ENCODE data around the gene RNF114.
A peak's percentile ranks its signal among the peaks of the same experiment; 100 is the strongest.

The RNF114 gene, protein sequence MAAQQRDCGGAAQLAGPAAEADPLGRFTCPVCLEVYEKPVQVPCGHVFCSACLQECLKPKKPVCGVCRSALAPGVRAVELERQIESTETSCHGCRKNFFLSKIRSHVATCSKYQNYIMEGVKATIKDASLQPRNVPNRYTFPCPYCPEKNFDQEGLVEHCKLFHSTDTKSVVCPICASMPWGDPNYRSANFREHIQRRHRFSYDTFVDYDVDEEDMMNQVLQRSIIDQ

DNA sequence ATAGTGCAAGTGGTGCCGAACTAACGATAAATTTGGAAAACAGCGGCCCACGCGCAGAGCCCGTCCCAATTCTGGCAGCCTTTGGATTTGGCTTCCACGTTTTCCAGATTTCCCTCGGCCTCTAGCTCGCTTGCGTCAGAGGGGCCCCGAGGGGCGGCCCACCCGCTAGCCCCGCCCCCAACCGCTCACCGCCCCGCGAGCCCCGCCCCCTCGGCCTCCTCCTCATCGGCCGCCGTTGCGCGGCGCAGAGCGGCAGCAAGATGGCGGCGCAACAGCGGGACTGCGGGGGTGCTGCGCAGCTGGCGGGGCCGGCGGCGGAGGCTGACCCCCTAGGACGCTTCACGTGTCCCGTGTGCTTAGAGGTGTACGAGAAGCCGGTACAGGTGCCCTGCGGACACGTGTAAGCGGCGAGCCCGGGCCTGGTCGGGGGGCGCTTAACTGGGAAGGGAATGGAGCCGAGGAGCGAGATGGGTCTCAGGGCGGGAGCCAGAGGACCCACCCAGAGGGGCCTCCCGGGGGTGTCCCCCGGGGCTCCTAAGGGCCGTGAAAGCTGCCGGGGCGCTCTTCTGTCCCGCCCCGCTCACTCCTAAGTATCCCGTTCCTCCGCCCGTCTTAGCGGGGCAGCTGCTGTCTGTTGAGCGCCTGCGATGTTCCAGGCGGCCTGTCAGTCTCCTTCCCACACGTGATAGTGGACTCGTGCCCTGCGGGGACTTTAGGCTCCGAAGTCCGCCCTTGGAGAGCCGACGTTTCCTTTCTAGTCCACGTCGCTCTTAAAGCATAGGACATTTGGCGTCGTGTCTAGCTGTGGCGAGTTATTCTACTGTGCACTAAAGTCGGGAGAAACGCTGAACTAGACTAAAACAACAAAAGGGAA is at the start of gene RNF114:
Gene RNF114 (plus strand): TSS at position 245 of the 874 bp plus-strand sequence. CDS start 16 bp downstream, at position 261.
- 0 out of 2 replicates have a peak within 1 kb of the TSS, but pooled peaks have one; percentile 58 for H3K27ac ChIP-seq

DNA sequence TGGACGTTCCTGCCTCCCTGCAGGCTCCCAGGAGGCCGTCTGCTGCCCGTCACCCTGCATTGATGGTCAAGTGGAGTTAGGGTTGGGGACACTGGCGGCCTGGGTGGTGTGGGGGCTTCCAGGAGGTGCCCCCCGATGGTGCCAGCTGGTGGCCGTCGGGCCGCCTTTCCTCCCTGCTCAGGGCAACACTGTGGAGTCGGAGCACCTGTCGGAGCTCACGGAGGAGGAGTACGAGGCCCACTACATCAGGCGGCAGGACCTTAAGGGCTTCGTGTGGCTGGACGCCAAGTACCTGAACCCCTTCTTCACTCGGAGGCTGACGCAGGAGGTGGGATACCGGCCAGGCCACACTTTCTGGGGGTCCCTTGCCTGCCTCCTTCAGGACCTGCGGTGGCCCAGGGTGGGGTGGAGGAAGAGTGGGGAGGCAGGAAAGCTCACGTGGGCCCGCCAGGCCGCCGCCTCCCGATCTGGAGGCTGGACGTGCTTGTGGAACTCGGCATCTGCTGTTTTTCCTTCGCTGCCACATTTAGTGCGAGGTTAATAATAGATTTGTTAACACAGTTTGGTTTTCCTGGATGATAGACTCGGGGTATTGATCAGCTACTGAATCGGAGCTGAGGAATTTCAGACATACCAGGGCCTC is 49.5 kb upstream of the RNF114 start:
- TF ChIP-seq FOXP2 (optimal IDR thresholded peaks at IDR 0.05; ENCODE audit: control extremely low read depth, extremely low read length, insufficient read depth) = no peak
- TF ChIP-seq POLR2AphosphoS5 (IDR thresholded peaks at IDR 0.05; ENCODE audit: borderline replicate concordance, low read depth, low read length) = no peak
- TF ChIP-seq EZH2 (IDR thresholded peaks at IDR 0.05) = no peak
- no peak for DNase-seq (ENCODE audit: low read depth, low spot score)
- Histone ChIP-seq H3K27ac (no peak overlapping the region), H3K9ac (ENCODE audit: insufficient read length) (no peak overlapping the region), H3K4me3 (no peak overlapping the region), H3K36me3 (ENCODE audit: insufficient read depth, low read length) (no peaks in the 10 kb centered on the region), H3K9me3 (ENCODE audit: low read depth, low read length) (no peaks in the 10 kb centered on the region)

More for the DNA sequence above, at the start of gene RNF114:
- Histone ChIP-seq H3K9ac (ENCODE audit: insufficient read length) (peak within 1 kb of the TSS; percentile 94), H3K4me3 (peak within 1 kb of the TSS; percentile 82), H3K9me3 (ENCODE audit: low read depth, low read length) (no peaks in the 10 kb centered on the region), H3K36me3 (ENCODE audit: insufficient read depth, low read length) (peaks cover 18% of the 10 kb centered on the region)
- TF ChIP-seq POLR2AphosphoS5 (IDR thresholded peaks at IDR 0.05; ENCODE audit: borderline replicate concordance, low read depth, low read length) (peak; percentile 92), FOXP2 (optimal IDR thresholded peaks at IDR 0.05; ENCODE audit: control extremely low read depth, extremely low read length, insufficient read depth) (no peak)
- DNase-seq (ENCODE audit: low read depth, low spot score) = peak; percentile 66

DNA sequence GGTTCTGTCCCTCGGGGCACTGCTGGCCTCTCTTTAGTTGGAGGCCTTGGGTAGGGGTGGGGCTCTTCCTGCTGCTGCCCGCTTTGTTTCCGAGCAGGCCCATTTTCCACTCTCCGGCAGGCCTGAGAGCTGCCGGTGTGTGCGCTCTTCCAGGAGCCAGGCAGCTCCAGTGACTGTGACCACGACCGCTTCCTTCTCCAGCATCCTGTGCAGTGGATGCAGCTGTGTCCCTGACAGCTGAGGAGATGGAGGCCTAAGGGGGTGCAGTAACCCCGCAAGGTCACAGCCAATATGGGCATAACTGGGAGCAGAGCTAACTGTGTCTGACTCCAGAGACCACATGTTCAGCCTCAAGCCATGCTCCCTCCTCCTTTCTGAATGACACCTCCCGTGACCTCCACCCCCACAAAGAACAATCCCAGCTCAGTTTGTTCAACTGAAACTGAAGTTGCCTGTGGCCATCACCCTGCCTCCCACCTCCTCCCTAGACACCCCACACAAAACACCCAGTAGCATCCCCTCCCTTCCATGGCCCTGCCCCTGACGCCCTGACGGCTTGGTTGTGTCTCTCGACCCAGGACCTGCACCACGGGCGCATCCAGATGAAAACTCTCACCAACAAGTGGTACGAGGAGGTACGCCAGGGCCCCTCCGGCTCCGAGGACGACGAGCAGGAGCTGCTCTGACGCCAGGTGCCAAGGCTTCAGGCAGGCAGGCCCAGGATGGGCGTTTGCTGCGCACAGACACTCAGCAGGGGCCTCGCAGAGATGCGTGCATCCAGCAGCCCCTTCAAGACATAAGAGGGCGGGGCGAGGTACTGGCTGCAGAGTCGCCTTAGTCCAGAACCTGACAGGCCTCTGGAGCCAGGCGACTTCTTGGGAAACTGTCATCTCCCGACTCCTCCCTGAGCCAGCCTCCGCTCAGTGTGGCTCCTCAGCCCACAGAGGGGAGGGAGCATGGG is 48.7 kb upstream of the RNF114 start:
- Histone ChIP-seq H3K9me3 (ENCODE audit: low read depth, low read length) (no peaks in the 10 kb centered on the region), H3K9ac (ENCODE audit: insufficient read length) (no peak overlapping the region), H3K27ac (no peak overlapping the region), H3K4me3 (no peak overlapping the region), H3K36me3 (ENCODE audit: insufficient read depth, low read length) (no peaks in the 10 kb centered on the region)
- no peak for DNase-seq (ENCODE audit: low read depth, low spot score)
- TF ChIP-seq EZH2 (IDR thresholded peaks at IDR 0.05) = no peak
- no peak for TF ChIP-seq FOXP2 (optimal IDR thresholded peaks at IDR 0.05; ENCODE audit: control extremely low read depth, extremely low read length, insufficient read depth)
- no peak for TF ChIP-seq POLR2AphosphoS5 (IDR thresholded peaks at IDR 0.05; ENCODE audit: borderline replicate concordance, low read depth, low read length)

DNA sequence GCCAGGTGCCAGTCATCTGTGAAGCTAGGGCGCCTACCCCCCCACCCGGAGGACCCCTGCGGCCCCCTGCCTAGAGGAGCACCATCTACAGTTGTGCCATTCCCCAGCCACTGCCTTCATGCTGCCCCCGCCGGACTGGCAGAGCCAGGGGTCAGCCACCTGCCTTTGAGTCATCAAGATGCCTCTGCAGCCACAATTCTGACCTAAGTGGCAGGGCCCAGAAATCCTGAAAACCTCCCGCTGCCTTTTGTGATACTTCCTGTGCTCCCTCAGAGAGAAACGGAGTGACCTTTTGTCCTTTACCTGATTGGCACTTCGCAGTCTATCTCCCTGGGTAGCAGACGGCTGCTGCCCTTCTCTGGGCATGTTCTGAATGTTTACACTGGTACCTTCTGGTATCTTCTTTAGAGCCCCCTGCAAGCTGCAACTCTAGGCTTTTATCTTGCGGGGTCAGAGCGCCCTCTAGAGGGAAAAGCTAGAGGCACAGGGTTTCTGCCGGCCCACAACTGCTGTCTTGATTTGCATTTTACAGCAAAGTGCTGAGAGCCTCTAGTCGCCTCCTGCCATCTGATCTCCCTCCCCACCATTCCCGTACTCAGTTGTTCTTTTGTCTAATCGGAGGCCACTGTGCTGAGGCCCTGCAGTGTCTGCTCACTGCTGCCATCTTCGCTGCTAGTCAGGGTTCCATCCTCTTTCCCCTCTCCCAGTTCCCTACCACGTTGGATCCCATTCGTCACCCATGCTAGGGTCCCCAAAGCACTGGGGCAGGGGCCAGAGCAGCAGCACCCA is 47.8 kb upstream of the RNF114 start:
- Histone ChIP-seq H3K27ac (no peak overlapping the region), H3K36me3 (ENCODE audit: insufficient read depth, low read length) (no peaks in the 10 kb centered on the region), H3K9me3 (ENCODE audit: low read depth, low read length) (no peaks in the 10 kb centered on the region), H3K4me3 (no peak overlapping the region), H3K9ac (ENCODE audit: insufficient read length) (no peak overlapping the region)
- TF ChIP-seq POLR2AphosphoS5 (IDR thresholded peaks at IDR 0.05; ENCODE audit: borderline replicate concordance, low read depth, low read length) (no peak), FOXP2 (optimal IDR thresholded peaks at IDR 0.05; ENCODE audit: control extremely low read depth, extremely low read length, insufficient read depth) (no peak), EZH2 (IDR thresholded peaks at IDR 0.05) (no peak)
- no peak for DNase-seq (ENCODE audit: low read depth, low spot score)

DNA sequence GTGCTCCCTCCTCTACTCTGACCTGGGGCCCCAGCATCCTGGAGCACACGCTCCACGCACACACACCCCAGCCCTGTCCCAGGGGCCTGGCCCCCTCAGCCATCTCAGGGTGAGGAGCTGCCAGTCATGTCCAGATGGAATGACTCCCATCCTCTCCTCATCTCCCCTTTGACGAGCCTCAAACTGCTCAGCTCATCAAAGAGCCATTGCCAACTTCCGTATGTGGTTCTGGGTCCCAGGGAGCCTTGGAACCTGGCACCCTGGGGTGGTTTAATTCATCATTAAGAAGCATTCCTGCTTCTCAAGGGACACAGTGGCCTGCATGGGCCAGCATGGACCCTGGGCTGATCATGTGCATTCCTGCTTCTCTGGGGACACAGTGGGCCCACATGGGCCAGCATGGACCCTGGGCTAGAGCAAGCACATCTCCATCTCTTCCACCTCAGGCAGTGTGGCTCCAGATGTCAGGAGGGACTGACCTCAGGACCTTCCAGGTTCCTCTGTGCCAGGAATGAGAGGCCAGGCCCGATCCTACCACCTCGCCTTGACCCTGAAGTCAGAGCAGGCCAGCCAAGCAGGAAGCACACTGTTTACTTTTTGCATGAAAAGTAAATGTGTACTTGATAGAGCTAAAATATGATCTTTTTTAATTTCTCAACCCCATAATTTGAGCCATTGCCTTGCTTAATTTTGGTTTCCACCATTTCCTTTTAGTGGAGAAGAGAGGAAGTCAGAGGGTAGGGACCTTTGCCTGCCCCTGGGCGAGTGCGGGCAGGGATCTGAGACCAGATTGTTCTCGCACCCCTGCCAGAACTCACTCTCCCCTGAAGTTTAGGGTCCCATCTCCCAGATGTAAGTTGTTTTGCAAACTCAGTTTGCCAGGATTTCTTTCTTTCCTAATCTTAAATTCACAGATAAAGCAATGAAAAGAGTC is 46.9 kb upstream of the RNF114 start:
- no peaks in the 10 kb centered on the region for H3K36me3 ChIP-seq (ENCODE audit: insufficient read depth, low read length)

DNA sequence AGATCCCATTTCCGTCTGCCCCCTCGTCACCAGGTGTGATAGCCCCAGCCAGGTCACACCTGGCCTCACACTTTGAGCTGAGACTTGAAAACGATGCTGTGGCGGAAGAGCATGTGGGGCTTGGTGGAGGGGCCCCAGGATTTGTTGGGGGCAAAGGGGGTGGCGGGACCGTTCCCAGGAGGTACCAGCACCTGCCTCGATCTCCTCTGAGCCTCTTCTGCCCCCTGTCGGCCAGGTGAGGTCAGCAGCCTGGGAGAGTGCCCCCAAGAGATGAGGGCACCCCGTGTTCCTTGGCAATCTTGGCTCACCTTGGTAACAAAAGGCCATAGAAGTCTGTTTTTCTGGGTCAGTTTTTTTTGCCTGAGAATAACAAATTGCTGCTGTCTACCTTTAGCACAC is 46.3 kb upstream of the RNF114 start:
- H3K4me3 ChIP-seq = no peak overlapping the region
- H3K9ac ChIP-seq (ENCODE audit: insufficient read length) = no peak overlapping the region
- H3K36me3 ChIP-seq (ENCODE audit: insufficient read depth, low read length) = no peaks in the 10 kb centered on the region
- no peak overlapping the region for H3K27ac ChIP-seq
- H3K9me3 ChIP-seq (ENCODE audit: low read depth, low read length) = no peaks in the 10 kb centered on the region
- TF ChIP-seq EZH2 (IDR thresholded peaks at IDR 0.05) = no peak
- no peak for TF ChIP-seq POLR2AphosphoS5 (IDR thresholded peaks at IDR 0.05; ENCODE audit: borderline replicate concordance, low read depth, low read length)
- TF ChIP-seq FOXP2 (optimal IDR thresholded peaks at IDR 0.05; ENCODE audit: control extremely low read depth, extremely low read length, insufficient read depth) = no peak
- no peak for DNase-seq (ENCODE audit: low read depth, low spot score)

More for the DNA sequence above, 46.9 kb upstream of the RNF114 start:
- no peak overlapping the region for H3K4me3 ChIP-seq
- no peak overlapping the region for H3K9ac ChIP-seq (ENCODE audit: insufficient read length)
- H3K9me3 ChIP-seq (ENCODE audit: low read depth, low read length) = no peaks in the 10 kb centered on the region
- H3K27ac ChIP-seq = no peak overlapping the region
- no peak for TF ChIP-seq EZH2 (IDR thresholded peaks at IDR 0.05)
- TF ChIP-seq POLR2AphosphoS5 (IDR thresholded peaks at IDR 0.05; ENCODE audit: borderline replicate concordance, low read depth, low read length) = no peak
- no peak for TF ChIP-seq FOXP2 (optimal IDR thresholded peaks at IDR 0.05; ENCODE audit: control extremely low read depth, extremely low read length, insufficient read depth)
- DNase-seq (ENCODE audit: low read depth, low spot score) = no peak

Measured in SK-N-MC (cell line).